Heart left ventricle (tissue), 13 donors: ENCODE results near the gene APOBEC2.

ENCODE experiments used
- POLR2A ChIP-seq, 2 donors: fragments of 450-650 bp; IDR thresholded peaks; one replicate each; pipeline ENCODE4 v1.6.1; 2017; ENCODE audit warnings: antibody characterized with exemption in 2 of 2, mild to moderate bottlenecking in 2 of 2, moderate library complexity in 2 of 2
- TF ChIP-seq, protein P1 (sequence below), 12 donors: fragments of 200-600 bp; sonication (generic) in 4 of 12; IDR thresholded peaks; one replicate each; pipeline versions ENCODE4 v1.5.0 to v1.8.0; 2018 to 2022; ENCODE audit warnings: antibody characterized with exemption in 12 of 12, mild to moderate bottlenecking in 5 of 12
- donor health status: ischemic (EF 13 %, LVEDD 7.1; RV severe dilation, severe dysfunction).
- donor health status: DM: no; HTN: yes; CAD: no.
- donor health status: DM: no; HTN: no; CAD: no.
- donor health status: ischemic (EF 25% LVEDD 6.9; RV normal size, moderate dysfunction).
- donor health status: ischemic (EF 25% LVEDD 5.7; RV mildly dilated, moderate dysfunction).
- donor health status: ischemic (EF 35%, LVEDD 5.7; RV mildly dilated, moderate dysfunction).
- donor health status: nonischemic (EF 11% LVEDD 7.7; RV severe dilation, severe dysfunction).
- donor health status: DM: yes; HTN: yes; CAD: no.
- donor health status: PGD.
- donor health status: ischemic (EF 29% LVEDD 5.4; RV normal size, mild dysfunction).
- donor health status: nonischemic (EF 23%, LVEDD 6.1; RV moderate dilation, normal function).

DNA sequence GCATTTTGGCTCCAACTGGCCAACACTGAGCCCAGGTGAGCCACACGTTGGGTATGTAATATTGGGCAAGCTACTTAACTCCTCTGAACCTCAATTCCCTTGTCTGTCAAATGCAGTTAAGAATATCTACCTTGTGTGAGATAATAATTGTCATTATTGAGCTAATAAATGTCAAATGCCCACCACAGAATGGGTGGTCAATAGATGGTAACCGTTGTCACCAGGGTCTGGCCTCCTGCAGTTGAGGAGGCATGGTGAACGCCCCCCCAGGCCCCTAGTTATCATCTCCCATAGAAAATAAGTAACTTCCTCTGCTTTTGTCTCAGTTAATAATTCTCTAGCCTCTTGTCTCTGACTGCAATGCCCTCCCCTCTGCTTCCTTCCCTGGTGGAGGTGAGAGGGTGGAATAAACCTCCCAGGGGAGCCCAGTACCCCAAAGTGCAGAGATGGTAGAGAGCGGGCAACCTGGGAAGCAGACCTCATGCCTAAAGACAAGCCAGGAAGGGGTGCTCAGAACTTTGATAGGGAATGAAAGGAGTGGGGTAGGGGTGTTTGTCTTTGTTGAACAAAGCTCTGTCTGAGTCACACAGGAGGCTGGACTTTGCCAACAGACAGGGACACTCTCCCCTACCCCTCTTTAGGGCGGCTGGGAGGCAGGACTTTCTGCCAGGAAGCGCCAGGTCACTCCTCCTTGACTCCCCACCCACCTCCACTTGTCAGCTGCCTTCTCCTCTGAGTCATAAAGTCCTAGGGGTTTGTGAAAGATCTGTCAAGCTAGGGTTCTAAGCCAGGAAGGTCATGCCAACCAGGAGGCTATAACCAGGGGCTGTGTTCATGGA lies 12.7 kb upstream of the APOBEC2 start:
- TF ChIP-seq, protein P1, sequence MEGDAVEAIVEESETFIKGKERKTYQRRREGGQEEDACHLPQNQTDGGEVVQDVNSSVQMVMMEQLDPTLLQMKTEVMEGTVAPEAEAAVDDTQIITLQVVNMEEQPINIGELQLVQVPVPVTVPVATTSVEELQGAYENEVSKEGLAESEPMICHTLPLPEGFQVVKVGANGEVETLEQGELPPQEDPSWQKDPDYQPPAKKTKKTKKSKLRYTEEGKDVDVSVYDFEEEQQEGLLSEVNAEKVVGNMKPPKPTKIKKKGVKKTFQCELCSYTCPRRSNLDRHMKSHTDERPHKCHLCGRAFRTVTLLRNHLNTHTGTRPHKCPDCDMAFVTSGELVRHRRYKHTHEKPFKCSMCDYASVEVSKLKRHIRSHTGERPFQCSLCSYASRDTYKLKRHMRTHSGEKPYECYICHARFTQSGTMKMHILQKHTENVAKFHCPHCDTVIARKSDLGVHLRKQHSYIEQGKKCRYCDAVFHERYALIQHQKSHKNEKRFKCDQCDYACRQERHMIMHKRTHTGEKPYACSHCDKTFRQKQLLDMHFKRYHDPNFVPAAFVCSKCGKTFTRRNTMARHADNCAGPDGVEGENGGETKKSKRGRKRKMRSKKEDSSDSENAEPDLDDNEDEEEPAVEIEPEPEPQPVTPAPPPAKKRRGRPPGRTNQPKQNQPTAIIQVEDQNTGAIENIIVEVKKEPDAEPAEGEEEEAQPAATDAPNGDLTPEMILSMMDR (IDR thresholded peaks at IDR 0.05), result no peak
- no peak for TF ChIP-seq POLR2A (IDR thresholded peaks at IDR 0.05)
